ENCODE measurements around the gene NRIP1.

NRIP1 gene

DNA sequence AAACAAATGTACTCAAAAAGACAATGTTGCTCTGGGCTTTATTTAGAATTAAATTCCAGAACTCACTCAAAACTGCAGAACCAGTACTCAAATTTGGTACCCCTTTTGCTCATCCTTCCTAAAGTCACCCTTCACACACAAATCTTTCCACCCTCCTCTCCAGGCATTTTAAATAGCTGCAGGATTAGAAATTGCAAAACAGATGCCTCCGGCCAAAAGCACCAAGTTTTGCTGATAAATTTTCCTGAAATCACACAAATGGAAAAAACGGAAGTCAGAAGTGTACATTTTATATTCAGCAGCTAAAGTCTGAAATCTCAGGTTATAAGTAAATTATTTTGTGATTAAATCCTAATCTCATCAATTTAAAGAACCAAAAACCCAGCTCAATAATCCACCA is 147.0 kb downstream of the NRIP1 start:
- DNase-seq (ENCODE audit: low read depth in 2 of 2), result no peak

DNA sequence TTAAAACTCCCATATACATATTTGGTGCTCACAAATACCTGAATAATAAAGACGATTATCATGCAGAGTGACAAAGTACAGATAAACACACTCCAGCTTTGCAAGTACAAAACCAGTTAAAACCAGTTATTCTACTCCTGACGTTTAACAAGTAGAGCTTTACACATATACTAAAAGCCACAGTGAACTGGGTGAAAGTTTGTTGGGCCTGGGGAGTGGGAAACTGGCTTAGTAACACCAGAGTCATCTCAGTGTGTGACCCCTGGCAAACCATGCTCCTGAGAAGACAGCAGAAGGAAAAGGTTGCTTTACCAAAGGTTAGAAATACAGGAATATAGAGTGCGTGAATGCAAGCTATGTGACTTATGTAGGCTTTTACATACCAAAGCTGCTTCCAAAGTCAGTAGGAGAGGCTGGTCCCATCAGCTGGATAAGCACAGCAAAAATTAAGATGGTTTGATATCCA is 148.1 kb downstream of the NRIP1 start:
- DNase-seq (ENCODE audit: low read depth in 2 of 2), result no peak

GRCh38 chr21:14913638-14914037 is 151.2 kb downstream of the NRIP1 start:
- no peak for DNase-seq (ENCODE audit: low read depth in 2 of 2)

- no peak for DNase-seq (ENCODE audit: low read depth in 2 of 2)
These were observed 153.4 kb downstream of the NRIP1 start for GRCh38 chr21:14911351-14911750.

Data from stimulated activated CD8-positive, alpha-beta memory T cell treated with anti-CD3 and anti-CD28 coated beads, Interleukin-7, amount 100 ng/mL, for 1 hour (primary cell).